Esophagus mucosa (tissue), 1 donor: ENCODE results near the gene XYLT1. TPM values are rescaled to one million over a fixed set of nuclear protein-coding genes. Genes with fewer than 3 reads are reported as not detected.
A peak's percentile ranks its signal among the peaks of the same experiment; 100 is the strongest.
"Not testable (repeated sequence)": the region's sequence is repeated elsewhere in the genome, so short reads cannot be mapped to it uniquely, and the experiment has no call there.

Source experiments
- ATAC-seq: fragments of 200-7000 bp; cut with Tn5 transposase; one replicate; pipeline ENCODE4 v1.9.1; 2020
- total RNA-seq: library from RNA; stranded (reverse); gene quantifications from one replicate; pipeline ENCODE4 v1.2.4, GENCODE V29; 2023
- donor health status: DM: yes; HTN: yes; CAD: no.

The XYLT1 gene
- total RNA-seq, 1 donor from 2014 or later: 11.0 TPM

DNA sequence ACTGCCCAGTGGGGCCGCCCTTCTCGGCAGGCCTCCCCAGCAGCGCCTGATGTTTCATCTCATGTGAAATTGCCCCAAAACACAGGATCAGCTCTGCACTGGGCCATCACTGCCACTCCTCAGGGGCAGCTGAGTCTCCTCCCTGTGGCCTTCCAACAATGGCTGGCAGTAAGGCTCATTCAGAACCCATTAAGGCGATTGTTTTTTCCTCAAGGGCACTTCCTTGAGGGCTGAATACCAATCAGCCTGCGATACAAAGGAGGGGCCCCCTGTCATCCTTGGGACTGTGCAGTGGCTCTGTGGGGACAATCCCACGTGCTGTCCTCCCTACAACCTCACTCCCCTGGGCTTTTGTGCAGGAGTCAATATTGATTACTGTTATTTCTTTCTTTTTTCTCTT is 47.5 kb downstream of the XYLT1 start:
- no peak for ATAC-seq

DNA sequence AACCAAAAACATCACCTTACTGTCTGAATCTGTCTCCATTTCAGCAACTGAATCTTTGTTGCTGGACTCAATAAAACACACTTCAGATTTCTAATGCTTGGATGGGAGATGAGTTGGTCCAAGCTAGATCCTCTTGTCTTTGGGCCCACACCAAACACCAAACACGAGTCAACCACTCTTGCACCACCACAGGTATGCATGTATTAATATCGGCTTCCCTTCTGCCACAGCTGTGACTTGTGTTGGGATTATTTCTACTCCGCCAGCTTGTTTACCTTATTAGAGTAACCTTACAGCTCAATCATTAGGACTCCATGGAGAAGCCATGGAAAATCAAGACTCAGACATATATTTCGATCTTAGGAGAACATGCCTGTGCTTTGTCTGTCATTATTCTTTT is 49.9 kb downstream of the XYLT1 start:
- no peak for ATAC-seq

DNA sequence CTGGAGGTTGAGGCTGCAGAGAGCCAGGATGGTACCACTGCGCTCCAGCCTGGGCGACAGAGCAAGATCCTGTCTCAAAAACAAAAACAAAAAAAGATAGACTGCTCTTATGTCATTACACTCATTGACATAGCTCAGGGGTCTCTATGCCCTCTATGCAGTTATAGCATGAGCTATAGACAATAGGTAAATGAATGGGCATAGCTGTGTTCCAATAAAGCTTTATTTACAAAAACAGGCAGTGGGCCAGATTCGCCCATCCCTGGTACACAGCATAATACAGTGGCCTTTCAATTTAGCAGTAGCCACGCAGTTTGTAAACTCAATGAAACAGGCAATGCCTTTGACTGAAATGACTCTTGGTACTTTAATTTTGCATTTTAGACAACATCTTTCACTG is 51.5 kb downstream of the XYLT1 start:
- no peak for ATAC-seq

DNA sequence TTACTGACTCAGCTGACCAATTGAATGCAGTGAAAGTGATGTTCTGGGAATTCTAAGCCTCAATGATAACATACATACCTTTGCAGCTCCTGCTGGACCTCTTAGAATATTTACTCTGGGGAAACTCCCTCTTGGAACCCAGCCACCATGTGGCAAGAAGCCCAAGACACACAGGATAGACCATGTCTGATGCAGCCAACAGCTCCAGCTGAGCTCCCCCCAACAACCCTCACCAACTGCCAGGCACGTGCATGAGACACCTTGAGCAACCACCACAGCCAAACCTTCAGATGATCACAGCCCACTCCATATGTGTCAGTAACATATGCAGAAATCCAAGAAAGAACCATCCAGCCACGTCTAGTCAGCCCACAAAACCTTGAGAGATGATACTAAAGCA is 53.0 kb downstream of the XYLT1 start:
- no peak for ATAC-seq

DNA sequence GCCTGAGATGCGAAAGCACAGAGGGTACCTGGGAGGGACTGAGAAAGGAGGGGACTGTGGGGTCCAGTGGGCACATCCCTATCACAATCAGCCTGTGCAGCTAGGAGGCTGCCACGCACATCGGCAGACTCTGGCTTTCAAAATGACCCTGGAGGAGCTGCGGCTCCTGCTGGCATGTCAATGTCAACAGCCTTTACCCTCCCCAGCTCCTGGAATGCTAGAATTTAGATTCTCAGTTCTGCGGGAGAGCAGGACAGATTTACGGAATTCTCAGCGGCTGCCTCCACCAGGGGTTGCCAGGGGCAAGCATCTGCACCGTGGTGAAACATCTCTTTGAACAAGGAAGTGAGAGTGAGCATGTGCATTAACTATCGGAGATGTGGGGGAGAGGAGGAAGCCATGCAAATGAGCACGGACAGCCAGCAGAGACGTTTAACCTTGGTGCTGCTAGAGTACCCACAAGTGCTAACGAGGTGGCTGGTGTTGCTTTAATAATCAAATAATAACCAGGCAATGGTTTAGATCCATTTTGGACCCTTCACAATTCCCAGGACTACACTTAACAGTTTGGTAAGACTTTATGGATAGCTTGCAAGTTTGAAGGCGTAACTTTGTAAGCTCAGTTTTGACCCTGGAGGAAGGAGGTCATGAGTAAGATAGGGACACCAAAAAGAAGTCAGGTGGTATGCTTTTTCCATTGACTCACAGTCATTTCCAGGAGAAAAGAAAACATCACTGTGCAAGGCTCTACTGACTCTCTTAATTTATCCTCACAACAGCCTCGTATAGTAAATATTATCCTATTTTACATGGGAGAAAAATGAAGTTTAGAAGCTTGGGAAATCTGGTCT is 54.1 kb downstream of the XYLT1 start:
- ATAC-seq: peak; percentile 62

DNA sequence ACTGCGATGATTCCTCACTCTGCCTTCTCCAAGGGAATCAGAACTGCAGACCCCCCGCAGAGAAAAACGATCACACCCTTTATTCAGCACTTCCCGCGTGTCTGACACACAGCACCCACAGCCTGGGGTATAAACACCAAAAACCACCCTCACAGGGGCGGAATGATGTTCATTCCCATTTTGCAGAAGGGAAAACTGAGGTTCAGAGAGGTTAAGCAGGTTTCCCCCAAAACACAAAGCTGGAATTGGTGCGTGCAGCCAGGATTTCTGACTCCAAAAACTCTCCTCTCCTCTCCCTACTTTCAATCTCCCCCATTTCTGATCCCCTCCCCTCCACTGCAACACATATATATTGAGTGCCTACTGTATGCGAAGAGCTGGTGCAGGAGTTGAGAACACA is 55.8 kb downstream of the XYLT1 start:
- ATAC-seq: no peak

DNA sequence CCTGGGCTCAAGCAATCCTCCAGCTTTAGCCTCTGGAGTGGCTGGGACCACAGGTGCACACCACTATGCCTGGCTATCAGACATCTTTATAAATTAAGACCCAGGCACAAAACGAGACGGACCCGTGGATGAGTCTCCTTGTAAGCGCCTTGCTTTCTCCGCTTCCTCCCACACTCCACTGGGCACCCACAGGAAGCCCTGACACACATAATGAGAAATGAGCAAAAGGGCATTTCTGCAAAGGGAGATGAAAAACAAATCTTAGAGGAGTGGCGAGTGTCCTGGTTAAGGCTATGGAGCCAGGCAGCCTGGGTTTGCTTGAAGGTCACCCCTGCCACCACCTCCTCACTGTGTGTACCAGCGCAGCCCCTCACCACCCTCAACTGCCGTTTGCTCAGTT is 56.3 kb downstream of the XYLT1 start:
- no peak for ATAC-seq

DNA sequence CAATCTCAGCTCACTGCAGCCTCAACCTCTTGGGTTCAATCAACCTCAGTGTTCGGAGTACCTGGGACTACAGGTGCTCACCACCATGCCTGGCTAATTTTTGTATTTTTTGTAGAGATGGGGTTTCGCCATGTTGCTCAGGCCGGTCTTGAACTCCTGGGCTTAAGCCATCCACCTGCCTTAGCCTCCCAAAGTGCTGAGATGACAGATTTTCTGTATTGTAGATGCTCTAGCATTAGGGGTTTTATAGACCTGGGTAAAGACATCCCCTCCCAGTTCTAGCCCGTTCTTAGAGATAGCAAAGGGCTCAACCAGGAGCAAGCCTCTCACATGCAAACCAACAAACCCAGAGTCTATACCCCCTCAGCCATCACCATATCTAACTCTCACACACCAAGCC is 57.3 kb downstream of the XYLT1 start:
- no peak for ATAC-seq

DNA sequence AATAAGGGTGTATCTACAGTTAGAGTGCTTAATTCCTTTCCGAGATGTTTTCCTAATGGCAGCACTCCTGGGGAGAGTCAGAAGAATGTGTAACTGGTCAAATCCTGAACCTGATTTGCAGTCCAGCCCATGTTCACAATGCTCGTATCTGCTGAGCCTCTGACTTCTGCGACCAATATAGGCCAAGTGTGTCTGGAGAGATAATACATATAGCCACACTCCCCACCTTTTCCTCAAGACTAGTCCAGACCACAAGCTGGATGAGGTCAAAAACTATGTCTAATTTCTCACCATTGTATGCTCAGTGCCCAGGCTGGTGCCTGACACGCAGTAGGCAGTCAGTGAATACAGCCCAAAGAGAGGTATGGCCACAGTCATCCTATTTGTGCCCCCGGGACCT is 58.0 kb downstream of the XYLT1 start:
- no peak for ATAC-seq

DNA sequence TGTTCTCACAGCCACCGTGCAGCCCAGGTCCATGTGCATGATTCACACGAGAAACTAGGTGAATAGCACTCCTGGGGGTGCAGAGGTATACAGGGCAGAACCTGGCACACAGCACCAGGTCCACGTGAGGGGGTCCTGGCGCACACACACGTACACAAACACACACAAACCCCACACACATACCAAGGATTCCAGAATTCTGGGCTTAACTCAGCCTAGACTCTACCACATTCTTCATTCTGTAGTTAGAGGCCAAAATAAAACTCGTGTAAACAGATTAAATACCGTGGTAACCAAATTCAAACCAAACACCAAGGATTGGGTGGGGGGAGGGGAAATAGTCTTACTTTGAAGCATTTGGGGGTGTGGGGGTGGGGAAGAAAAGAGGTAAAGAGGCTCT is 58.5 kb downstream of the XYLT1 start:
- no peak for ATAC-seq

DNA sequence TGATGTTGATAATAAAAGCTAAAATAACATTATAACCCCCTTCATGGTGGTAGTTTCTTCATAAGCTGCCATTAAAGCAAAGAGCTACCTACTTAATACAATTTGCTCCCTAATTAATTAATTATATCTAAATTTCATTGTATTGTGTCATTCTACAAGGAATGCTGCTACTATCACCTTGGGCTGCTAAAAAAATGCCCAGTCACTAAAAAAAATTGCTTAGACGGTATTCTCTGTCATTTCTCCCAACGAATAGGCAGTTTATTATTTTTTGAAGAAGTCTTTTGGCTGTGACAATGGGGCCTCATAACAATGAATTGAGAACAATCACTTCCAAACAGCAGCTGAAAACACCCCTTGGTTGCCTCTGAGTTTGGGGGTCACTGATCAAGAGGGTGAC is 59.5 kb downstream of the XYLT1 start:
- no peak for ATAC-seq

DNA sequence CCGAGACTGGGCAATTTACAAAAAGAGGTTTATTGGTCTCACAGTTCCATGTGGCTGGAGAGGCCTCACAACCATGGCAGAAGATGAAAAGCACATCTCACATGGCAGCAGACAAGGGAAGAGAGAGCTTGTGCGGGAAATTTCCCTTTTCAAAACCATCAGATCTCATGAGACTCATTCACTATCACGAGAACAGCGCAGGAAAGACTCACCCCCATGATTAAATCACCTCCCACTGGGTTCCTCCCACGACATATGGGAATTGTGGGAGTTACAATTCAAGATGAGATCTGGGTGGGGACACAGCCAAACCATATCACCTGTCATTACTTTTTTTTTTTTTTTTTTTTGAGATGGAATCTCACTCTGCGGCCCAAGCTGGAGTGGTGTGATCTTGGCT is 60.4 kb downstream of the XYLT1 start:
- not testable (repeated sequence) for ATAC-seq

DNA sequence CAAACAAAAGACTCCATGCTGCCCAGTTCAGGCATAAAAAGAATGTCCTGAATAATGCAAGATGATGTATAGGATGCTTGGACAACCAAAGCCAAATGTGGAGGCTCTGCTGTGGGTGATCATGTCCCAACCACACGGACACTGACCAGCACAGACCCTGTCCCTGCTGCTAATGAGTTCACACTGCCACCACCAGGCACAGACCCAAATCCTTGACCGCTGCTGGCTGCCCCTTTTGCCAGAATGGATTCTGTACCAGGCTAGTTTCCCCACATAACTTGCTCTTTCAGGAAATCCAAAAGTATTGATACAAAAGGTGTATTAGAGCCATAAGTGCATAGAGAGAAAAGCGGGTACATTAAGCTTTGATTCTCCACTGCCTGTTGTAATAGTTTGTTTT is 60.9 kb downstream of the XYLT1 start:
- no peak for ATAC-seq

DNA sequence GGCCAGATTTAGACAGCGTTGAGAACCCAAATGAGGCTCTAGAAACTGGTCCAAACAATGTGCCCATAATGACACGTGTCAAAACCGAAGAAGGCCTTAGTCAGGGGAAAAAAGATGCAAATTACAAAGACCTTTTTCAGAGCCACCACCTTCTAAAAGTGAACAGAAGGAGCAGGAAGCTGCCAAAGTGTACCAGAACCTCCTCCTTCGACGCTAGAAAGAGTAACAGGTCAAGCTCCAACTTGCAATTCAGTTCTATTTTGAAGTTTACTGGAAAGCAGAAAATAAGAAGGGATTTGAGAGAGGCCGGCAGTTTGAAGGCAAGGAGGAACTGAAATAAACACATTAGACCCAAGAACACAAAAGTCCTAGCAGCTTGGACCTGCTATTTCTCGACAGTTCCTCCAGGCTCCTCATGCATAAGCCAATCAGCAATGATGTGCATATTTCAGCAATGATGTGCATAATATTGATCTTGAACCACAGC is 61.8 kb downstream of the XYLT1 start:
- no peak for ATAC-seq

DNA sequence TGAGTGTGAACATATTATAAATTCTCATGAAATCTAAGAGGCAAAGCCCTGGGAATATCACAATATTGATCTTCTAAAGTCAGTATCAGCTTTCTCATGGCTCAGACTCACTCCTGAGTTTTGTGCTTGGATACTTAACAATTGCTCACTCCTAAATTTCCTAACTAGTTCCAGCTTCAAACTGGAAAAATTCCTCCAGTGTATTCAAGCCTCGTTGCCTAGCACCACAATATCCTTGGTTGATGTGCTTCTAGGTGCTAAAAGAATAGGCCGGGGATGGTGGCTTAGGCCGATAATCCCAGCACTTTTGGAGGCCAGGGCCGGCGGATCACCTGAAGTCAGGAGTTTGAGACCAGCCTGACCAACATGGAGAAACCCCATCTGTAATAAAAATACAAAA is 62.5 kb downstream of the XYLT1 start:
- no peak for ATAC-seq

DNA sequence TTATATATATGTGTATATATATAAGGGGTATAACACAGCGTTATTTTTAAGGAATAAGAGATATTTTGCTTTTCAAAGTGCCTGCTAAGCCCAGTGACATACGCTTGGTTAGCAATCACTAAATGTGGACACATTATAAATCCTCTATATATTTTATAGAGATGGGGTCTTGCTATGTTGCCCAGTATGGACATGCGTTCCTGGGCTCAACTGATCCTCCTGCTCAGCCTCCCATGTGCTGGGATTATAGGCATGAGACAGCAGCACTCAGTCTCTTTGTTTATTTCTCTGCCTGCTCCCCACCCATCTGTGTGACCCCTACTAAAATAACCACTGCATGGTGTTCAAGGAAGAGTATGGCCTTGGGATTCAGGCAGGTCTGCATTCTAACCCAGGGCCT is 63.4 kb downstream of the XYLT1 start:
- ATAC-seq: no peak

DNA sequence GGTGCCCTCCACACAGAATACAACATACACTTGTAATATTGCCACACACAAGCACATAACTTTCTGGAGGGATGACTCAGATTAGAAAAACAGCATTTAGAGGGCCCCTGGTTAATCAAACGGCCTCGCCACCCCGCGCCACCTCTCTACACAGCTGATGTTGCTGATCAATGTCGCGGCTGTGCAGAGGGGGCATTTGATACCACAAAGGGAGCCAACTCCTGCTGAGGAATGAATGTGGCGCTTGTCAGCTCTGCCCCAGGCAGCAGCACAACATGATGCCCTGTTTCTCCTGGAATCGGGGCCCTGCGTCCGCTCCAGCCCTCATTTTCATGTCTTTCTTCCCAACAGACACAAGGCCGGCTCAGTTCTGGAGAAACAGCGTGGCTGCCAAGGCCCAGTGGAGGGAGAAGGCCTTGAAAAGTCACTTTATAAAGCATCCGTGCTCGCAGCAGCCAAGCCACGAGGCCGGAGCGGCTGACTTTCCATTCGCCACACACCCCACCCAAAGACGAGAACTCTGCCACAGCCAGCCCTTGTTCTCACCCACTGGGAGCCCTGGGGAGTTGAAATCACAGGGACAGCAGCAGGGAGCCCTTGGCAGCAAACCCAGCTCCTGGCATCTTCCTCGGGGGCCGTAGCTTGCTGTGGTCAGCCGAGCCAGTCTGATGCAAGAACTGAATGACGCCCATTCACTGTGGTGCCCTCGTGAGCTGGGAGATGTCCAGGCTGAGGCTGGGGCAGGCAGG is 65.6 kb downstream of the XYLT1 start:
- no peak for ATAC-seq

DNA sequence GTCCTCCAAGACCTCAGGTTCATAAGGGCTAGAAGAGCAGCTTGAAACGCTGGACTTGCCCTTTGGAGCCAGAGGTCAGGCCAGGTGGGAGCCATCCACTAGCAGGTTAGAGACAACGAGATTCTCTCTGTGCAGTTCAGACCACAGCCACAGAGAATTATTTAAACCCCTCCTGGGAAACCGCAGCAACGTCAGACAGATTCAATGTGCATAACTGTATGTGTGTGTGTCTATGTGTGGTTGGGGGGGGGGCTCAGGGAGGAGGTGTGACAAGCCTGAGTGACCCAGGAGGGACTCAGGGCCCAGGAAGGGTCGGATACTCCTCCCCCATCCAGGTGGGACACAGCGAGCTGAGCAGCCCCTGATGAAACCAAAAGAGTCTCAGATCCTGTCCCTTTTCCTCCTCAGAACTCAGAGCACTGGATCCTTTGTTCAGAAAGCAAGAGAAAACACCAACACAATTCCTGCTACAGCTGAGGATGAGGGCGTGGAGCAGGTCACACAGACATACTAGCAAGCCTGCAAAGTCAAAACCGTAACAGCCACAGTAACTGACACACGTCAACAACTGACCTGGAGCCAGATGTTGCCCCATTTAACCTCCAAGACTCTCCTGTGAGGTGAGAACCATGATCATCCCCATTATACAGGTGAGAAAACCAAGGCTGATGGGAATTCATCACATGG is 66.8 kb downstream of the XYLT1 start:
- ATAC-seq: no peak

DNA sequence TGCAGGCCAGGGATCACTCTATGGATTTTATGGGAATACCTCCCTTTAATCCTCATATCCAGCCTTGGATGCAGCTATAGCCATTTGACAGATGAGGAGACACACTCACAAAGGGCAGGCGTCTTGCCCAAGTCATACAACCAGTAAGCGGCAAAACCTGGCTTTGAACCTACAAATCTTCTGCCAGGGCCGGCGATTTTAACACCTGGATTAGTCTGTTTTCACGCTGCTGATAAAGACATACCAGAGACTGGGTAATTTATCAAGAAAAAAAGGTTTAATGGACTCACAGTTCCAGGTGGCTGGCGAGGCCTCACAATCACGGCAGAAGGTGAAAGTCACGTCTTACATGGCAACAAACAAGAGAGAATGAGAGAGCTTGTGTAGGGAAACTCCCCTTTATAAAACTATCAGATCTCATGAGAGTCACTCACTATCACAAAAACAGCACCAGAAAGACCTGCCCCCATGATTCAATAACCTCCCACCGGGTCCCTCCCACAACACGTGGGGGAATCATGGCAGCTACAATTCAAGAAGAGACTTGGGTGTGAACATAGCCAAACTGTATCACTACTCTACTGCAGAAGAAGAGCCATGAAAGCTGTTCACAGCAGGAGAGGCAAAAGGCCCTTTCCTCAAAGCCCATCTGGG is 67.5 kb downstream of the XYLT1 start:
- no peak for ATAC-seq

DNA sequence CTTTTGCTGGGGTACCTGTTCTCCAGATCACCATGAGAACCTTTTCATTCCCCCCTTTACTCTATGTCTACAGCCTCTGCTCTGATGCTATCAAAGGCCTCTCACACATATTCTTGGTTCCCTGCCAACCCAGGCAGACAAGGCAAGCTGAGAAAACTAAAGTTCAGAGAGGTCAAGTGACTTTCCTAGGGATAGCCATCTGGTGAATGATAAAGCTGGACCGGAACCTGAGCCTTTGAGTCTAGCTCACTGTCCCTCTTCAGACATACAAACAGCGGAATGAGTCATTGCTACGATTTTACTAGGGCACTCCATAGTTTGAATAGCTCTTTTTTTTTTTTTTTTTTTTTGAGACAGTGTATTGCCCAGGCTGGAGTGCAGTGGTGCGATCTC is 73.3 kb downstream of the XYLT1 start:
- ATAC-seq: no peak

DNA sequence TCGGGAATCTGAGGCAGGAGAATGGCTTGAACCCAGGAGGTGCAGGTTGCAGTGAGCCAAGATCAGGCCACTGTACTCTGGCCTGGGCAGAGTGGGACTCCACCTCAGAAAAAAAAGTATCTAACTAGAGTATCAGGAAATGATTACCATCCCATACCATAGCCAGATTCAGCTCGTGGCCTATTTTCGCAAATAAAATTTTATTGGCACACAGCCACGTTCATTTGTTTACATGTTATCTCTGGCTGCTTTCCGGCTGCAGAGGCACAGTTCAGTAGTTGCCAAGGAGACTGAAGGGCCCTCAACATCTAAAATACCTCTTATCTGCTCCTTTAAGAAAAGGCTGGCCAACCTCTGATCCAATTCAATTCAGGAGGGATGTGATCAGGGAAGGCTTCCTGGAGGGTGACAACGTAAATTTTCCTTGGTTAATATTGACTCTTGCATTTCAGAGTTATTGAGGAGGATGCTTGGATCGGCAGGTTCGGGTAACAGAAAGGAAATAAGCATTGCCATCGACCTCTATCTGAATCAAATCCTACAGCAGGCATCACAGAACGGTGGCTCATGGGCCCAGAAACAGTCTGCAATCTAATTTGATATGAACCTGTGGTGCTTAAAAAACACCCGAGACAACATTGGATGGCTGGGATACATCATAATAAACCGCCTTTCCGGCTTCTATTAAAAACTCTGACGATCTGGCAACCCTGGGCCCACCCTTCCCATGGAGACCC is 73.8 kb downstream of the XYLT1 start:
- ATAC-seq: no peak

DNA sequence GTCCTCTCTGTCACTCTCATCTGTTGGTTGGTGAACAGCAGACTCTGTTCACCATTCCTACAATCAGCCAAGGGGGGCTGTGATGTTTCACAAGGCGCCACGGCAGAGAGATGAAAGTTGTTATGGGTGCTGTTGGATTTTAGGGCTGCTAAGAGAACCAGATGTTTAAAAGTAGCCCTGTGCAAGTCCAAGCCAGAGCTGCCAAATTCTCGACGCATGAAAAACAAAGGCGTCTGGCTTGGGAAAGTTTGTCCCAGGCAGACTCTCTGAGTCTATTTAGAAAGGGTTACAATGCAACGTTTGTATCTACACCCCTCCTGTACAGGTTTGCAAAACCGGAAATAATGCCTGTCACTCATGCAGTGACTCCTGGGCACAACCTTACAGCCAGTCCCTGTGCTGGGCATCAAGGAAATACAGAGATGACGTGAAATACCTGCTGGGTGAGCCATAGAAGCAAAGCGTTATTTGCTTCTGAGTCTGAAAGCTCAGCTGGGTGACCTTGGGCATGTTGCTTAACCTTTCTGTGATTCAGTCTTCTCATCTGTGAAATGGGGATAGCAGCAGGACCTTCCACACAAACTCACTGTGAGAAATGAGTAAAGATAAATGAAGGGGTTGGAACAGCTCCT is 74.8 kb downstream of the XYLT1 start:
- ATAC-seq: peak; percentile 93
